ENCODE results near the gene CCDC93. TPM values are rescaled to one million over a fixed set of nuclear protein-coding genes. Genes with fewer than 3 reads are reported as not detected.
A peak's percentile ranks its signal among the peaks of the same experiment; 100 is the strongest.

The CCDC93 gene
- total RNA-seq, 1 donor from 2014 or later: 64.5 TPM

DNA sequence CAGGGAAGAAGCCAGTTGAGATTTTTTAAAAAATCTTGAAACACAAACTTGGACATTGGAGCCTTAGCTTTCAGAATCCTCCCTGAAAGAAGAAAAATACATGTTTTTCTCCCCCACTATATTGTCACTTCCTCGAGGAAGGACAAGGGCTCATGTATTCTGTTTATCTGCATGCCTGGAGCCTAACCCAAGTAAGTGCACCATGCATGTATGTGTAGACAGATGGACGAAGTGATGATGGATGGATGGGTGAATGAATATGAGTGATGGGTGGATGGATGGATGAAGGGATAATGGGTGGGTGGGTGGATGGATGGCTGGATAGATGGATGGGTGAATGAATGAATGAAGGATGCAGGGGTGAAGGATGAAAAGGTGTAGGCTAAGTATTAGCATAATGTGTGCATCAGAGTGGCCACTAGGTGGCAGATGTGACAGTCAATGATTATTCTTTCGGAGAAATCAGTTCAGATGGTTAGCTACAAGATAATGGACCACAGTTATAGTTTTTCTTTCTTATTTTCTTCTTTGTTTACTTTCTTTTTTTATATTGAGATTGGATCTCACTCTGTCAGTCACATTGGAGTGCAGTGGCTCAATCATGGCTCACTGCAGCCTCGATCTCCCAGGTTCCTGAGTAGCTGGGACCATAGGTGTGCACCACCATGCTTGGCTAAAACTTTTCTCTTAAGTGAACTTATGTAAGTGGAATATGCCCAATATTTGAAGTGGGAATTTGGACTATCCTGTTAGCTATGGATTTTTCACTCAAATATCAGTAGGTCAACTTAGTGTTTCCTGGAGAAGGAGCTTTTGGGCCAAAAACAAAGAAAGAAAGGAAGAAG lies 18.5 kb upstream of the CCDC93 start:
- no peaks in the 10 kb centered on the region for H3K4me1 Mint-ChIP-seq (ENCODE audit: unreplicated experiment)
- DNase-seq (ENCODE audit: low spot score): peak; percentile 44
- H3K27ac Mint-ChIP-seq (ENCODE audit: unreplicated experiment): no peak overlapping the region
- H3K36me3 Mint-ChIP-seq (ENCODE audit: low read depth, unreplicated experiment): no peaks in the 10 kb centered on the region
- peaks cover 3% of the 10 kb centered on the region for H3K27me3 Mint-ChIP-seq (ENCODE audit: unreplicated experiment)
- H3K4me3 Mint-ChIP-seq (ENCODE audit: unreplicated experiment): no peak overlapping the region
- no peaks in the 10 kb centered on the region for H3K9me3 Mint-ChIP-seq (ENCODE audit: unreplicated experiment)
- TF ChIP-seq, protein P1, sequence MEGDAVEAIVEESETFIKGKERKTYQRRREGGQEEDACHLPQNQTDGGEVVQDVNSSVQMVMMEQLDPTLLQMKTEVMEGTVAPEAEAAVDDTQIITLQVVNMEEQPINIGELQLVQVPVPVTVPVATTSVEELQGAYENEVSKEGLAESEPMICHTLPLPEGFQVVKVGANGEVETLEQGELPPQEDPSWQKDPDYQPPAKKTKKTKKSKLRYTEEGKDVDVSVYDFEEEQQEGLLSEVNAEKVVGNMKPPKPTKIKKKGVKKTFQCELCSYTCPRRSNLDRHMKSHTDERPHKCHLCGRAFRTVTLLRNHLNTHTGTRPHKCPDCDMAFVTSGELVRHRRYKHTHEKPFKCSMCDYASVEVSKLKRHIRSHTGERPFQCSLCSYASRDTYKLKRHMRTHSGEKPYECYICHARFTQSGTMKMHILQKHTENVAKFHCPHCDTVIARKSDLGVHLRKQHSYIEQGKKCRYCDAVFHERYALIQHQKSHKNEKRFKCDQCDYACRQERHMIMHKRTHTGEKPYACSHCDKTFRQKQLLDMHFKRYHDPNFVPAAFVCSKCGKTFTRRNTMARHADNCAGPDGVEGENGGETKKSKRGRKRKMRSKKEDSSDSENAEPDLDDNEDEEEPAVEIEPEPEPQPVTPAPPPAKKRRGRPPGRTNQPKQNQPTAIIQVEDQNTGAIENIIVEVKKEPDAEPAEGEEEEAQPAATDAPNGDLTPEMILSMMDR (IDR thresholded peaks at IDR 0.05; ENCODE audit: unreplicated experiment): peak; percentile 84

DNA sequence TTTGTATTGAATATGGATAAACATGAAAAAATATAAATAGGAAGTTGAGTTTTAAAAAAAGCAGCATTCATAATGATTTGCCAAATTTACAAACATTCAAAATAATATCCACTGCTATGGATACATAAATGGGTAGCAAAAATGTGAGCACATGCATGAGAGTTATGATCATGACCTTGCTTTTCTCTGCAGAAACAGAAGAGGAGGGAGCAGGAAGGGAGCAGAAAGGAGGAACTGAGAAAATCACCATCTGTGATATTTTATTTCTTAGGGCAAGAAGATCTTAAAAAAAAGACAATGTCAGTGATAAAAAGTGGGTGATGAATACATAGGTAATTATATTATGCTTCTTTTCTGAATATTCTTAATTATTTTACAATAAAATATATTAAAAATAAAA lies 17.7 kb upstream of the CCDC93 start:
- H3K36me3 Mint-ChIP-seq (ENCODE audit: low read depth, unreplicated experiment): no peaks in the 10 kb centered on the region
- H3K27ac Mint-ChIP-seq (ENCODE audit: unreplicated experiment): no peak overlapping the region
- H3K4me1 Mint-ChIP-seq (ENCODE audit: unreplicated experiment): no peaks in the 10 kb centered on the region
- TF ChIP-seq, protein P1 (IDR thresholded peaks at IDR 0.05; ENCODE audit: unreplicated experiment): no peak
- H3K9me3 Mint-ChIP-seq (ENCODE audit: unreplicated experiment): no peaks in the 10 kb centered on the region
- no peaks in the 10 kb centered on the region for H3K27me3 Mint-ChIP-seq (ENCODE audit: unreplicated experiment)
- DNase-seq (ENCODE audit: low spot score): no peak
- H3K4me3 Mint-ChIP-seq (ENCODE audit: unreplicated experiment): no peak overlapping the region

DNA sequence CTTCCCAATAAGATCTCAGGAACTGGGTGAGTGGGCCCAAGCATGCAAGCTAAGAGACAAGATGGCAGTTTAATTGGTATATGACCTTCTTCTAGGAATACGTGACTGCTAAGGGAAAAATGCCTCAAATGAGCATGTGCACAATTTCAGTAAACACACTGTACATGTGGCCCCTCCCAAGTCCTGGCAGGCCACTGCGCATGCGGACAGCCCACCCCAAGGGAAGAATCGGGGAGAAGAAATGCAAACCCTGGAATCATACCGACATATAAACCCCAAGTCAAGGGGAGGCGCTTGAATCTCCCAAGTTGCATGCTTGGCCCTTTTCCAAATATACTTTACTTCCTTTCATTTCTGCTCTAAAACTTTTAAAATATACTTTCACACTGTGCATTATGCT lies 15.2 kb upstream of the CCDC93 start:
- Mint-ChIP-seq H3K36me3 (ENCODE audit: low read depth, unreplicated experiment) (no peaks in the 10 kb centered on the region), H3K27me3 (ENCODE audit: unreplicated experiment) (no peaks in the 10 kb centered on the region), H3K4me1 (ENCODE audit: unreplicated experiment) (no peaks in the 10 kb centered on the region), H3K9me3 (ENCODE audit: unreplicated experiment) (no peaks in the 10 kb centered on the region), H3K4me3 (ENCODE audit: unreplicated experiment) (no peak overlapping the region), H3K27ac (ENCODE audit: unreplicated experiment) (no peak overlapping the region)
- TF ChIP-seq, protein P1 (IDR thresholded peaks at IDR 0.05; ENCODE audit: unreplicated experiment): no peak
- no peak for DNase-seq (ENCODE audit: low spot score)

DNA sequence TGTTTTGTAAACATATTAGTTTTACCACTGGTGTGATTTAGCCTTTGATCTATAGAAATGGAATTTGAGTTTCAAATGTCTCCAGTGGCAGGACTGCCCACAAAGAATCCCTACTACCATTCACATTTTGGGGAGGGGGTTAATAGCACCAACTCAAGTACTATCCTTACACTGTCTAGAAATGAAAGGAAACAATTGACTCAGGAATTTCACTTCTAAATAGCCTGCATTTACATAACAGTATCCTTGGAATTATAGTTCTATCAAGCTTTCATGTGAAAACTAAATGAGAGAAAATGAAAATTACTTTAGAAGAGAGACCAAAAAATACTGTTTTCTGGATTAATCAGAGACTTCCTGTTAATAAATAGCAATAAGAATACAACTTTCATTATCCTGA lies 7.5 kb upstream of the CCDC93 start:
- H3K36me3 Mint-ChIP-seq (ENCODE audit: low read depth, unreplicated experiment): no peaks in the 10 kb centered on the region
- H3K27ac Mint-ChIP-seq (ENCODE audit: unreplicated experiment): no peak overlapping the region
- H3K9me3 Mint-ChIP-seq (ENCODE audit: unreplicated experiment): peaks cover 5% of the 10 kb centered on the region
- DNase-seq (ENCODE audit: low spot score): no peak
- H3K4me3 Mint-ChIP-seq (ENCODE audit: unreplicated experiment): no peak overlapping the region
- TF ChIP-seq, protein P1 (IDR thresholded peaks at IDR 0.05; ENCODE audit: unreplicated experiment): no peak
- H3K4me1 Mint-ChIP-seq (ENCODE audit: unreplicated experiment): no peaks in the 10 kb centered on the region
- no peaks in the 10 kb centered on the region for H3K27me3 Mint-ChIP-seq (ENCODE audit: unreplicated experiment)

DNA sequence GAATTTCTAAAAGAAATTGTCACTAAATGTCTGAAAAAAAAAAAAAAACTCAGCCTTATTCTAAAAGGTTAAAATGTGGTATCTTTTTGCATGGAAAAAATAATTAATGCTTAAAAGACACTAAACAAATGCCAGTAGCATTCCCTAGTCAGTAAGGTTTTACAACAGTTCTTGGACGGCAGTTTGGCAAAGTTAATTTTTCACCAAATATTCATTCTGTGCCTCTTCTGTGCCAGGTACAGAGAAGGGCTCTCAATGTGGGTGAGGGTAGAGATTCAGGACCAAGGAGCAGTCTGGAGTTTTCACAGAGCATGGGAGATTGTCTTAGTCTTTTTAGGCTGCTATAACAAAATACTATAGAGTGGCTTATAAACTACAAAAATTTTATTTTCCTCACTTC lies 6.0 kb upstream of the CCDC93 start:
- peaks cover 2% of the 10 kb centered on the region for H3K4me1 Mint-ChIP-seq (ENCODE audit: unreplicated experiment)
- DNase-seq (ENCODE audit: low spot score): no peak
- no peak overlapping the region for H3K27ac Mint-ChIP-seq (ENCODE audit: unreplicated experiment)
- H3K4me3 Mint-ChIP-seq (ENCODE audit: unreplicated experiment): no peak overlapping the region
- no peaks in the 10 kb centered on the region for H3K27me3 Mint-ChIP-seq (ENCODE audit: unreplicated experiment)
- H3K36me3 Mint-ChIP-seq (ENCODE audit: low read depth, unreplicated experiment): no peaks in the 10 kb centered on the region
- peaks cover 5% of the 10 kb centered on the region for H3K9me3 Mint-ChIP-seq (ENCODE audit: unreplicated experiment)
- TF ChIP-seq, protein P1 (IDR thresholded peaks at IDR 0.05; ENCODE audit: unreplicated experiment): no peak
